Endometrial microvascular endothelial cells (primary cell): ENCODE data around the gene RETREG2. TPM values are rescaled to one million over a fixed set of nuclear protein-coding genes. Genes with fewer than 3 reads are reported as not detected.

ENCODE experiments used
- in situ Hi-C: cut with HindIII; loops from 2 replicates; pipeline ENCODE4 v1.10.0; 2017; ENCODE audit warnings: low sequenced_read_pairs, low pct_unique_long_range_greater_than_20kb; ENCODE audit errors: inconsistent ontology term
- total RNA-seq: library from RNA; depleted of rRNA; stranded (reverse); fragments of >200 nt; gene quantifications from one replicate; pipeline ENCODE4 v1.2.3, GENCODE V29; 2015; ENCODE audit errors: inconsistent ontology term

Gene RETREG2, protein sequence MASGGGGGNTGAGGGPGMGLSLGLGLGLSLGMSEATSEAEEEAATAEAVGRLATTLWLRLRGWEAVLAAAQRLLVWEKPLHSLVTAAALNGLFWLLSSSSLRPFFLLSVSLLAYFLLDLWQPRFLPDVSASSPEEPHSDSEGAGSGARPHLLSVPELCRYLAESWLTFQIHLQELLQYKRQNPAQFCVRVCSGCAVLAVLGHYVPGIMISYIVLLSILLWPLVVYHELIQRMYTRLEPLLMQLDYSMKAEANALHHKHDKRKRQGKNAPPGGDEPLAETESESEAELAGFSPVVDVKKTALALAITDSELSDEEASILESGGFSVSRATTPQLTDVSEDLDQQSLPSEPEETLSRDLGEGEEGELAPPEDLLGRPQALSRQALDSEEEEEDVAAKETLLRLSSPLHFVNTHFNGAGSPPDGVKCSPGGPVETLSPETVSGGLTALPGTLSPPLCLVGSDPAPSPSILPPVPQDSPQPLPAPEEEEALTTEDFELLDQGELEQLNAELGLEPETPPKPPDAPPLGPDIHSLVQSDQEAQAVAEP
- 54.4 TPM for total RNA-seq

DNA sequence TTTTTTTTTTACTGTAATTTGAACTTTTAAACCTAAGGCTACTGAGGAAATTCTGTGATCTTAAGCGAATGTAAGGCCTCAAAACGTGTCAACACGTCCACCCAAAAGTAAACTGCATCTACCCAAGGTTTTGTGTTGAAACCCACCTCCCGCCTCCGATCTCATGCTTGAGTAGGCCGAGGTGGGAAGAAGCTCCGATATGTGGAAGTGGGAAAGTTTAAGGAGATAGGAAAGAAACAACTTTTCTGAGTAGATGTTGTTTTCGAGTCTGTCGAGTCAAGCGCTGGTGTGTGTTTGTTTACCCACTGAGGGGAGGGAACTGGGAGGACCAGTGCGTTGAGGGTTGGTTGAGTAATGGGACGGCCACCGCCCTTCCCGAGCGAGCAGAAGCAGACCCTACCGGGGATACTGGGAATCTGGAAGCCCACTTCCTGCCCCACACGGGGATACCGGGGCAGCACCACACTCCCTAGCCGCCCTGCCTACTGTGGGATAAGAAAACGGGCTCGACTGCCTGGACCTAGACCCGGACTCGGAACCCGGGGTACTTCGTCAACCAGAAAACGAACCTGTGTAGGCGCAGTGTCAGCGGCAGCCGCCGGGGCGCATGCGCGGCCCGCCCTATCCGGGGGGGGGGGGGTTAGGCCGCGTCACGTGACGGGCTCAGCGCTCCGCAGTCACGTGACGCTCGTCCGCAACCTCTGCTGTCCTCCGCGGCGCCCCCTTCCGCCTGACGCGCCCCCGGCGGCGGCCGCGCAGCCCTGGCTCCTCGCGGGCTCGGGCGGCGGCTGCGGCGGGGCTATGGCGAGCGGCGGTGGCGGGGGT is at the start of gene RETREG2:
TSS of gene RETREG2 (plus strand) at position 724 of the 825 bp plus-strand sequence. CDS start at position 802, 78 bp downstream.
- in situ Hi-C loops = no loop called here

DNA sequence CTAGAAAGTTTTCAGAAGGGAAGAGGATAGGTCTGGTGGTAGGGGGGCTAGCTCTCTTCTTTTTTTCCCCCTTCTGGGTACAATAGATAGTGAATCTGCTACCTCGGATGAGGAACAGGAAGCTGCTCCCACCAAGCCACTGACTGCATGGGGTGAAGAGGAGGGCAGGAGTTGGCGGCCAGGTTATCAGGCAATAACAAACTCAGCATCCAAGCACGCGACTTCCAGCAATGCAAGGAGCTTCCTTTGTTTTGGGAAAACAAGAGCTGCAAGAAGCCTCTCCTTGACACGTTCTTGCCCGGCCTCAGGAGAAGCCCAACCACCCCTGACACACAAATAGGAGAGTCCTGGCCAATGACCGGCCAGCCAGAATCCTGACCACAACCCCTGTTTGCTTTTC is 49.7 kb upstream of the RETREG2 start:
- in situ Hi-C loops = no loop called here

DNA sequence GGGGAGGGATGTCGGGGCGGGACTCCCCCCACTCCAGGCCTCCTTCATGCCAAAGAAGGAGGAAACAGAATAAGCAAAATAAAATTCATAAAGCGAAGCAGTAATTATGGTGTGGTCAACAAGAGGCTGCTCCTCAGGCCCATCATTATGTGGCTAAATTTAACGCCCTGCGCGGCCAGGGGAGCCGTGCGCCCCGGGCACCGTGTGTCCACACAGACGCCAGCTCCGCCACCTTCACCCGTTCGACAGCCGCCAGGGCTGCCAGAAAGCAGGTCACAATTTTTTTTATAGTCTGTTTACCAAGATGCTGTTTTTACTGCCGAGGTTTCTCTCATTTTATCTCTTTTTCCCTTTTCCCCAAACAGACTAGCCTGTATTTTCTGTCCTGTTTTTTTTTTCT is 48.5 kb upstream of the RETREG2 start:
- in situ Hi-C loops = no loop called here

DNA sequence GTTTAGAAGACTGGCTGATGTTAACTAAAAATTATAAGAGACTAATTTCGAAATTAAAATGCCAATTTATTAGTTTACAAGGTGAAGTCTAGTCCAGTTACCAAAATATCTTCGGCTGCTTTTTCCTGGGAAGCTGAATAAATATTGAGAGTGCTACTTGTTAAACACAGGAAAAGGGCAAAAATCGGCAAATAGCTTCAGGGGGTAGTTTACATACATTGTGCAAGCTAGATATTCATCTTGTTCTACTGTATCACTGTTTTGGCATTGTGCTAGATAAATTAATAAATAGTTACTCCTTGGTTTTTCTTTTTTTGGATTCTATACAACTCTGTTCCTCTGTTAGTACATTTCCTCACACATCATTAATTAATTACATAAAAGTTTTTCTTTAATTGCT is 46.7 kb upstream of the RETREG2 start:
- in situ Hi-C loops = no loop called here

DNA sequence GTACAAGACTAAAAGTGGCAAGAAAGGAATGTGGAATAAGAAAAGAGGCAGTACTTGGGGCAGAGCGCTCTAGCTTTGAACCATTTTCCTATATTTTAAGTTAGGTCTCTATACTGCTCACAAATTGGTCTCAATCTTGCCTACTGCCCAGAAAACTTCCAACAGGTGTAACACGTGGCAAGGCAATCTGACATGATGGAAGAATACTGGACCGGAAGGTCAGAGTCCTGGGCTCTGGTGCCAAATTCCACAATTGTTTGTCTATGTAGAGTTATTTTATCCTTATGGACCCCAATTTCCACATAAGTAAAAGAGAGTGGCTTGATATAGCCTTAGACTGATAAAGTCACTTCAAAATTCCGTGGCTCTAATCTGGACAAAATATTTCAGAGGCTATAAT is 46.3 kb upstream of the RETREG2 start:
- in situ Hi-C loops = no loop called here

DNA sequence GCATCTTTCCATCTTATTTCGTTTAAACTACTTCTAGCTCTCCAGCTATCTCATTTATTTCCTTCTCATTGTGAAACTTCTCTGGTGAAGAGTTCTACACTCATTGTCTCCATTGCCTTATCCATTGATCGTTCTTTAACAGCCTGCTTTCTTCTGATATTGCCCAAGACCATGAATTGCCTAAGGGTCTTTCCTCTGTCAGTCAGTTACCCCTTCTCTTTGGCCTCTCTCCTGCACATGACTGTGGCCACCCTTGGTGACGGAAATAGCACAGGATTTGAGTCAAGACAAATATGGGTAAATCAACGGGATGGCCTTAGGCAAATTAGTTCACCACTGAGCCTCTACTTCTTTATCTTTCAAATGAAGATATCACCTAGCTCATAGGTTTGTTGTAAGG is 44.1 kb upstream of the RETREG2 start:
- in situ Hi-C loops = no loop called here

DNA sequence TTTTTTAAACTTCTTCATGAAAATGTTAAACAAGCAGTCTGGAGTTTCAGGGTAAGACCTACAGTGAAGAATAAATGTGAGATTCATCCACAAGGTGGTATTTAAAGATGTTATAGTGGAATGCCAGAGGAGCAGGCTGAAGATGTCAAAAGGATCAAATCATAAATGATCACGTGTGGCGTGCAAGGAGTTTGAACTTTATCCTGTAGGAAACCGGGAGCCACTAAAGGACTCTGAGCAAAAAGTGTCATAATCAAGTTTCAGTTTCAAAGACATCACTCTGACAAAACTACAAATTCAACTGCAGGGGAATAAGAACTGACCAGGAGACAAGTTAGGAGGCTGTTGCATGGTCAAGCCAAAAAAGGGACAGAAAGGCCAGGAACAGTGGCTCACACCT is 37.4 kb upstream of the RETREG2 start:
- in situ Hi-C loops = no loop called here

DNA sequence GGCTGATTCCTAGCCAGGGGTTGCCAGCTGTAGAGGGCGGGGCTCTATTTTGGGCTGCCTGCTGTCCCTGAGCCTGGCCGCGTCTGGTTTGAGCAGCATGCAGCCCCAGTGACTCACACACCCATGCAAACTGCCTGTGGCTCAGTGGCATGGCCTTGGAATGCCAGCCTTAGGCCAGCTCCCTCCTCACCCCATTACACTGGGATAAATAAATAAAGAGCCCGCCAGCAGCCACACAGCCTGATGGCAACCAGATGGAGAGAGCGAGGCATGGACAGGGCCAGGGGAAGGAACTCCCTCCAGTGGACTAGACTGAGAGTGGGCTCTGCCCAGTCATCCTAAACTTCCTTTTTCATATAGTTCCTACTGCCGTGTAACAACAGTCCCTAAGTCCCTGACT is 35.7 kb upstream of the RETREG2 start:
- in situ Hi-C loops = no loop called here

DNA sequence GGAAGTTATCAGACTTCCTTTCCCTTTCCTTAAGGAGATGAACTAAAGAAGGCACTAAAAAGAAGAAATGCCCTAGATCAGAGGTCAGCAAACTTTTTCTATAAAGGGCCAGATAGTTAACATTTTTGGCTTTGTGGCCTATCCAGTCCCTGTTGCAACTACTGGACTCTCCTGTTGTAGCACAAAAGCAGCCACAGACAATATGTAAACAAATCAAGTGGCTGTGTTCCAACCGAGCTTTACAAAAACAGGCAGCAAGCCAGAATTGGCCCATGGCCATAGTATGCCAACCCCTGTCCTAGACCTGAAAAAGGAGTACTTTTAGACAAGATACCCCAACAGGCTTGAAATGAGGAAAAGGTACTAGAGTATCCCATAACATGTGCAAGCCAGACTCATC is 28.4 kb upstream of the RETREG2 start:
- in situ Hi-C loops = no loop called here

DNA sequence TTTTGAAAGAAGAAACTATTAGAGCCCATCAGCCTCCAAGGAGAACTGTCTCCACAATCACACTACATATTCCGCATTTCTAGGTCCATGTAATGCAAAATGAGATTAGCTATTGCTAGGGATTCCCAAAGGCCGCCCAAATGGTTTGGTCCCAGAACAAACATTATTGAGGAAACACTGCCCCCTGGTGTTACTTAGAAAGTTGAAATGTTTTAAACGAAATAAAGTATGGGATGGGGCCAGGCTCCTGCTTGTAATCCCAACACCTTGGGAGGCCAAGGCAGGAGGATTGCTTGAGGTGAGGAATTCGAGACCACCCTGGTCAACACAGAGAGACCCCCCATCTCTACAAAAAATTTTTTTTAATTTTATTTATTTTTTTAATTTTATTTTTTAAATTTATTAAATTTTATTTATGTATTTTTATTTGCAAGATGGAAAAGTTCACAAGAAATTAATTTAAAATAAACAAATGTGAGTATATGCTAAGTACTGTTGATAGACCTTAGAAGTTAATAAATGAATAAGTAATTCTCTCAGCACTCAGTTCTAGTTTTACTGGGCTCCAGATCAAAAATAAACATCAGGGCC is 22.9 kb upstream of the RETREG2 start:
- in situ Hi-C loops = no loop called here

DNA sequence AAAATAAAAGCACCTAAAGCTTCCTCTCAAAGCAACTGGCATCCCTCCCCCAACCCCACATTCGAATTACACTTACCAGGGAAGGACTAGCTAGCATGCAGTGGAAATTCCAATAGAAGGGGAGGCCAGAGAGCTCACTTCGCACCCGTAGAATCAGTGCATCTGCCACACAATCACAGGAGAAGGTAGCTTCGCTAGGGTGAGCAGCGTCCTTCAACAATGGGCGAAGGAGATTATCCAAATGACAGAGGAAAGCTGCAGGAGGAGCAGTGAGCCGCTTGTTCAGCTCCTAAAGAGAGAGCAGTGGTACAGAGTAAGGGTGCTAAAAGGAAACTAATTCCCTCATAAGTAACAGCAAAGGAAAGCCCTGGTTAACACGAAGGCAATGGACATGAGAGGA is 20.7 kb upstream of the RETREG2 start:
- in situ Hi-C loops = no loop called here

DNA sequence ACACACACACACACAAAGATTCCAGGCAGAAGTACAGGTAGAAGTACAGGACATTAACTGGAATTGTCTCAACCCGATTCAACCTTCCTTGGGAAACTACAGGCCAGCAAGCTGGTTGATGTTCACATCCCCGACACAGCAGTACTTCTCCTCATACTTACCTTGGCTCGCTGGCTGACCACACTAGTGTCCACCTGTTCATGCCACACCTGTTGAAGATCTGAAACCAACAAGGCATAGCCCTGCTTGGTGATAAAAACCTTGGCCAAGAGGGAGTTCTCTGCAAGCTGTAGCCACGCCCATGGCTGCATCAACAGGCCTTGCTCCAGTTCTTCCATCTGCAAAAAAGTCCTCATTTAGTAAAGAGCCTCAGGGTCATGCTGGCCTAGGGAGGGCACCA is 20.1 kb upstream of the RETREG2 start:
- in situ Hi-C loops = no loop called here

DNA sequence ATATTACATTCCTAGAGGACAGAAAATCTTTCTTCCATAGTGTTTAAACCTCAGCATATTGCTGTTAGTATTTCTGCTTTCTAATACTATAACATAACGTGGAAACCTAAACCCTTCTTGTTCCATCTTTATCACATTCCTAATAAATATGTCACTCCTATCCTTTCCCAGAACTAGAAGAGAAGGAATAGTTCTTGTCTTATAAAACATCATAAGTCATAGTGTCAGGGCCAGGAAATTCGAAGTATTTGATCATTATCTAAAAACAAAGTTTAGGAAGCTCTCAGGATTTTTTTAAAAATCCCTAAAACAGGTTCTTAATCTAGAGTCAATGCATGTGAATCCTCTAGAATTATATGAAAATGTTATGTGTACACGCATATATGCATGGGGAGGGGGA is 19.5 kb upstream of the RETREG2 start:
- in situ Hi-C loops = no loop called here

DNA sequence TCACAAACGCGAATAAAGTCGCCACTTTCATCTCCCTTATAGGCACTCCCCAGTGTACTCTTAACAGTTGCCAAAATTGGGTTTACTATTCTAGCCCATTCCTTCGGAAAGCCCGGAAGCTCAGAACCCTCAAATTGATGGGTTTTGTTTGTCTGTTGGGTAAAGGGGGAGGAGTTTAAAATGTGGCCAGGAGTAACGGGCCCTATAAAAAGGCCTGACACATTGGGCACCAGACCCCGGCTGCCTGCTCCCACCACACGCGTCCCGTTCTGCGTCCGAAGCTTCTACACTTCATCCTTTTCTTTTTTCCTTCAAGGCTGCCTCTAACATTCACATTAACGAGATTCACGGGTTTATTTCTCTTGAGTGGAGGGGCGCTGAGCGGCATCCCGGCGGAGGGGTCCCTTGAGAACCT is 18.3 kb upstream of the RETREG2 start:
- in situ Hi-C loops = no loop called here

DNA sequence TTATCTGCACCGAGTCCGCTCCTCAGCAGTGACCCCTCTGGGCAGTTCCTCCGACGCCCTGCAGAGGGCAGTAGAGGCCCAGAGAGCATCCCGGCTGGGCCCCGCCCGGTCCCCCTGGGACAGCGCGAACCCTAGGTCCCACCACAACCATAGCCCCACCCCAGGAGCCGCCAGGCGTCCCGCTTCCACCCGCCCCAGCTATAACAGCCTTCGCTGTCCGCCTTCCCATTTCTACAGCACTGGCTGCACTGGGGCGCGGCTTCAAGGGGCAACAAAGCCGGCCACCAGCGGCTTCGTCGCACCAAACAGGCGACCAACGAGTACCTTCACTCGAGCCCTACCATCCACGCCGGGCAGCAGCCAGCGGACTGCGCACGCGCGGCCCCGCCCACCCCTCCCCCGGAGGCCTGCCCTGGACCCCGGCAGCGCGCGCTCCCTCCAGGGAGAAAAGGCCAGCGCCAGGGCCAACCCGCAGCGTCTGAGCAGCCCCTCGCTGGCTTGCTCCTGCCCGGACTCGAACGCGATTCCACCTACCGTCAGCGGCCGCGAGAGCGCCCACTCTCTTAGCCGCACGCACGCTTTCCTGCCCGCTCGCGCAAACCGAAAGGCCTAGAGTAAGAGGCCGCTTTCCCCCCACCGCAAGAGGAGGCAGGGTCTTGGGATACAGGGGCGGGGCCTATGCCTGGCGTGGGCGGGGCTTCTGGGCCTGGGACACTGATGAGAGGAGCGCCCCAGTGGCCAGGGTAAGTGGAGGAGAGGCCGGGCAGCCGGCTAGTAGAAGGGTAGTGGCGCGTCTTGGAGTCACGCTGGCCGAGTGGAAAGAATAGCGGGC is 17.7 kb upstream of the RETREG2 start, which contains the start of gene NHEJ1:
TSS of gene NHEJ1 (minus strand) at position 630 of the 832 bp plus-strand sequence. CDS start 2,453 bp downstream, outside the sequence.
- in situ Hi-C loops = no loop called here

DNA sequence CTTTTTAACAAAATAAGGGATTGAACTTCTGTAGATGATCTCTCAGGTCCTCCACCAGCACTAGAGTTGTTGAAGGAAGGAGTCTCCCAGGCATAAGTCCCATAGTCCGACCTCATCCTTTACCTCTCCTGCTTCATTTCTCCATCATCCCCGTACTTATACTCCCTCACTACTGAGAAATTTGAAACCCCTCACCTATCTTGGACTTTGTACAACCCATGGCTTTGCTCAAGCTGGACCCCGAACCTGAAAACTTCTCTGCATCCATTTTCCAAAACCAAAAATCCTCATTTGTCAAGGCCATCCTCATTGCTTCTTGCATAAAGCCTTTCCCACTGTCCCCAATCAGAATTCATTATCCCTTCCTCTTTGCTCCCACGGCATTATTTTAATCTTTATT is 17.0 kb upstream of the RETREG2 start:
- in situ Hi-C loops = no loop called here

DNA sequence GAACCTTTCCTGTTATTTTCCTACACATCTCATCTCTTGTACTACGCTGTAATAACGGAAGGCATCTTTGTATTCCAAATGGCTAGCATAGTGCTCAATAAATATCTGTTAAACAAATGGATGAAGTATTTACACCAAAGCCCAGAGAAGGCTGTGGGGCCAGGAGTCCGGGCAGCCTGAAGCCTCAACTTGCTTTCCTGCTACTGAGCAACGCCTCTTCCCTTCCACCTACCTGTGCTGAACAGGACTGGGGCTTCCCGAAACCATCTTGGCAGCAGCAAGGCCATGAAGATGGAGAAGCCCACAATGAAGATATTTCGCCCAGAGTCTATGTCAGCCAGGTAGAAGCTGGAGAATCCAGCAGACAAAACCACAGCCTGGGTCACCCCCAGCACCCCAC is 14.9 kb upstream of the RETREG2 start:
- in situ Hi-C loops = no loop called here

DNA sequence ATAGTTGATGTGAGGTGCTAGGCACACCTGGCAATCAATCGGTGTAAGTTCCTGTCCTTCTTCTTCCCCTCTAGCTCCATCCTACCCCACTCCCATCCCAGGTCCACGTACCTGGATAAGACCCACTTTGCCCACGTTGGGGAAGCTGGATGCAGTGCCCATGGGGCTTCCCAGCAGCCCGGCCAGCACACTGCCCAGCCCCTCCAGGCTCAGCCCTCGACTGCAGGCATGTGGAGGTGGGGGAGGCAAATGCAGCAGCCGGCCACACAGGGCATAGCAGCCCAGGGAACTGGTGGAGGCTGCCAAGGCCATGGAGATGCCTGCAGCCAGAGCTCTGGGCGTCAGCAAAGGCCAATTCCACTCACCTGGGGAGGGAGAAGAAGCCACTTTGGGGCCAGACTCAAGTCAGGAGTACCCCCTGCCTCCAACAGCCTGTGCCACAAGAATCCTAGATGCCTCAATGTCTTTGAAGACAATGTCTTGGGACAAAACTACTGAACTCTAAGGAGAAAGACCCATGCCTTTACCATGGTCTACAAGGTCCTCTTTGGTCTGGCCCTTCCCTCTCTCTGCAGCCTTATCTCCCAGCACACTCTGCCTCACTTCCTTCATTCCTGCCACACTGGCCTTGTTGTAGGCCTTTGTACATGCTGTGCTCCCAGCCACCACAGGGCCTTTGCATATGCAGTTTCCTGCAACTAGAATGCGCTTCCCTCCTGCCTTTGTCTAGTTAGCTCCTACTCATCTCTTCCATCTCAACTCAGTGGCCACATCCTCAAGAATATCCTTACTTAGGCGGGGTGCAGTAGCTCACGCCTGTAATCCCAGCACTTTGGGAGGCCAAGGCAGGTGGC is 12.8 kb upstream of the RETREG2 start:
- in situ Hi-C loops = no loop called here
